Fibroblast of peridontal ligament (primary cell): Measurements from ENCODE around the gene OR8H2.
"Not testable (repeated sequence)": the region's sequence is repeated elsewhere in the genome, so short reads cannot be mapped to it uniquely, and the experiment has no call there.

Source experiments
- DNase-seq: peaks from one replicate; pipeline ENCODE4 v3.0.0-alpha.2; 2010; ENCODE audit errors: extremely low read depth

The OR8H2 gene

GRCh38 chr11:56103210-56103737 lies at the start of gene OR8H2:
OR8H2 (plus strand) TSS chr11:56103687; CDS start chr11:56105043, 1,356 bp downstream.
- DNase-seq, result no peak

- DNase-seq, result not testable (repeated sequence)
Observed at GRCh38 chr11:56056366-56056765, 47.1 kb upstream of the OR8H2 start.

- not testable (repeated sequence) for DNase-seq
Observed at GRCh38 chr11:56057661-56058237, 45.7 kb upstream of the OR8H2 start.

GRCh38 chr11:56058260-56058780 lies 45.2 kb upstream of the OR8H2 start:
- not testable (repeated sequence) for DNase-seq

- DNase-seq, result no peak
Observed at GRCh38 chr11:56066980-56067379, 36.5 kb upstream of the OR8H2 start.

GRCh38 chr11:56089697-56090096 lies 13.8 kb upstream of the OR8H2 start:
- DNase-seq, result no peak

- no peak for DNase-seq
Observed at GRCh38 chr11:56093008-56093407, 10.5 kb upstream of the OR8H2 start, which contains the start of gene OR8I2. OR8I2 (plus strand) TSS chr11:56093308; CDS start chr11:56093308, 0 bp downstream.

- DNase-seq, result no peak
Observed at GRCh38 chr11:56122073-56122472, 18.6 kb downstream of the OR8H2 start, which contains the start of gene OR8H3. OR8H3 (plus strand) TSS chr11:56122373; CDS start chr11:56122373, 0 bp downstream.

GRCh38 chr11:56140151-56140661 lies 36.7 kb downstream of the OR8H2 start, which contains the start of gene OR8J3:
OR8J3 (minus strand) TSS chr11:56140201; CDS start chr11:56137718, 2,483 bp downstream.
- DNase-seq, result no peak

GRCh38 chr11:56143681-56144080 lies 40.2 kb downstream of the OR8H2 start:
- DNase-seq, result not testable (repeated sequence)

- no peak for DNase-seq
Observed at GRCh38 chr11:56151376-56151775, 47.9 kb downstream of the OR8H2 start.

- no peak for DNase-seq
Observed at GRCh38 chr11:56152333-56152732, 48.8 kb downstream of the OR8H2 start.
